K562 (cell line): ENCODE measurements around the gene SMAD5.

Source experiments
- KAT8 ChIP-seq: fragments of 450-650 bp; IDR thresholded peaks from 2 replicates; pipeline ENCODE4 v1.6.1; 2016; ENCODE audit warnings: low read depth, mild to moderate bottlenecking
- MTA3 ChIP-seq: fragments of 450-650 bp; formaldehyde crosslinking; IDR thresholded peaks from 2 replicates; pipeline ENCODE4 v1.6.1; 2017; ENCODE audit warnings: mild to moderate bottlenecking, borderline replicate concordance
- SMC3 ChIP-seq: conservative IDR thresholded peaks from 2 replicates; pipeline ENCODE4 v1.6.1; 2011; ENCODE audit warnings: low read depth, low read length, improper control_type of control experiment; ENCODE audit not compliant: insufficient read depth

DNA sequence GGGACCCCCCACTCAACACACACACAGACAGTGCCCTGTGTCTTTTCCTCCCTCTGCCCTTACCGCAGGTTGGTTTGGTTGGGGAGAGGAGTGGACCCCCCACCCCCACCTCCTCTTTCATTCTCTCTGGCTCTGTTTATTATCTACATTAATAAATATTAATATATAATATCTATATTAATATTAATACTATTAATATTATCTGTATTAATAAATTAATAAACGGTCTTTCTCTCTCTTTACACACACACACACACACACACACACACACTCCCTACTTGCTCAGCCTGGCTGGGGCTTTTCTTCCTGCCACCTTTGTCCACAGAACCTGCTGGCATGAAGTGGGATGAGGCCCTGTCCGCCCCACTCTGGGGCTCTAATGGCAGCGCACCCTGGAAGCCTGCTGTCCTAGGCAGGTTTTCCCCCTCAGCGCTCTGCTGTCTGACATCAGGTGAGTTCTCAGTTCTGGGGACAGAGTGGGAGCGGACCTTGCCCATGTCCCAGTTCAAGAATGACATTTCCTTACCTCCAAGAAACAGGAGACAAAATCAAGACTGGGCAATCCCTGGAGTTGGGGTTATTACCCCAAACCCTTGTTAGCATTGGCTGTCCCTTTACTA is 70.8 kb downstream of the SMAD5 start:
- no peak for TF ChIP-seq MTA3
- no peak for TF ChIP-seq SMC3
- no peak for TF ChIP-seq KAT8
